ENCODE data around the gene CLDND2. TPM values are rescaled to one million over a fixed set of nuclear protein-coding genes. Genes with fewer than 3 reads are reported as not detected.
A peak's percentile ranks its signal among the peaks of the same experiment; 100 is the strongest.

Gene CLDND2
- total RNA-seq, 2 donors from 2014 or later = not detected

DNA sequence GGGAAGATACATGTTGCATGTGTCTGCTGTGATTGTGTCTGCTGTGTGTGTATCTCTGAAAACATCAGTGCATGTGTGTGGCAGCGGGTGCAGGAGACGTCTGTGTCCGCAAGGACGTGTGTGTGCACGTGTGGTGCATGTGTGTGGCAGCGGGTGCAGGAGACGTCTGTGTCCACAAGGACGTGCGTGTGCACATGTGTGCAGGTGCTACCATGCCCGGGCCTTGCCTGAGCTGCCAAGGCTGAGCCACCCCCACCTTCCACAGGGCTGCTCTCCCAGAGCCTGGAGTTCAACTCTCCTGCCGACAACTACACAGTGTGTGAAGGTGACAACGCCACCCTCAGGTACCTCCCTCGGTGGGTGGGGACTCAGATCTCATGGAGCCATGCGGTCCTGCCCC, 47.0 kb downstream of the CLDND2 start:
- DNase-seq = no peak
- Histone ChIP-seq H3K4me1 (no peaks in the 10 kb centered on the region), H3K9me3 (no peaks in the 10 kb centered on the region), H3K27me3 (peaks cover 0 to 8% of the 10 kb centered on the region in 2 donors), H3K36me3 (replicated peaks in 1 of 2; ENCODE audit: insufficient read depth in 1 of 2, low read depth in 2 of 2) (no peaks in the 10 kb centered on the region), H3K27ac (no peak overlapping the region), H3K4me3 (no peak overlapping the region)
- ATAC-seq = no peak
- 20 to 44% methylated on average over 1 to 14 of the region's 14 CpGs for WGBS, 2 donors
- intact Hi-C loops (cut with DNase I) = no loop called here
- TF ChIP-seq POLR2A (IDR thresholded peaks at IDR 0.05) (no peak), CTCF (IDR thresholded peaks at IDR 0.05) (no peak)

- Histone ChIP-seq H3K27me3 (no peaks in the 10 kb centered on the region), H3K36me3 (replicated peaks in 1 of 2; ENCODE audit: insufficient read depth in 1 of 2, low read depth in 2 of 2) (no peaks in the 10 kb centered on the region), H3K4me3 (no peak overlapping the region), H3K9me3 (no peaks in the 10 kb centered on the region), H3K27ac (no peak overlapping the region), H3K4me1 (no peaks in the 10 kb centered on the region)
- ATAC-seq = peak; percentile 18
- WGBS, 2 donors = 15% methylated on average over 14 of the region's 14 CpGs; no CpG with 5 or more reads in 1 of the 2 donors
- TF ChIP-seq POLR2A (IDR thresholded peaks at IDR 0.05) (no peak), CTCF (IDR thresholded peaks at IDR 0.05) (no peak)
- intact Hi-C loops (cut with DNase I) = no loop called here
- DNase-seq = peak in 1 of 4 donors; percentile 18
These were observed 48.5 kb downstream of the CLDND2 start for GRCh38 chr19:51320280-51320657.

DNA sequence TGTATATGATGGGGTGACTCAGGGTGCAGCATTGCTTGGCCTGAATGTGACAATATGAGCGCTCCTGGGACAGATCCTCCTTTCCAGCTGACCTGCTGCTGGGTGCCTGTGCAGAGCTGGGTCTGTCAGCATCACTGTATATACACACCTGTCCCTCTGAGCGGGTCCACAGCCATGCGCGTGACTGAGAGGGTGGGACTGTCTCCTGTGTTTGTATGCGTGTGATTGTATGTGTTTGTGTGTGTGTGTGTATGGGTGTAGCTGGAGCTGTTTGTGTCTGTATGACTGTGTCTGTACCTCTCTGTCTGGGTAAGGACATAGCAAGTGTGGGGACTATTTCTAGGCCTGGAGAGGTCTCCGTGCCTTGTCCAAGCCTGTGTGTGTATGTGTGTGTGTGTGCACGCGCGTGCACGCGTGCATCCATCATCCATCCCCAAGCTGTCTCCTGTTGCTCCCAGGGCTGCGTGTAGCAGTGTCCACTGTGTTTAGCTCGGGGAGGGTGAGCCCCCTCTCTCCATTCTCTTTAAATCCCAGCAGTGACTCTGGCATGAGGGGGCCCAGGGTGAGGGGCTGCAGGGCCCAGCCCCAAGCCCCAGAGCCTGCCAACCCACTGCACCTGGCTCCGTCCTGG, 49.0 kb downstream of the CLDND2 start:
- ATAC-seq = no peak

DNA sequence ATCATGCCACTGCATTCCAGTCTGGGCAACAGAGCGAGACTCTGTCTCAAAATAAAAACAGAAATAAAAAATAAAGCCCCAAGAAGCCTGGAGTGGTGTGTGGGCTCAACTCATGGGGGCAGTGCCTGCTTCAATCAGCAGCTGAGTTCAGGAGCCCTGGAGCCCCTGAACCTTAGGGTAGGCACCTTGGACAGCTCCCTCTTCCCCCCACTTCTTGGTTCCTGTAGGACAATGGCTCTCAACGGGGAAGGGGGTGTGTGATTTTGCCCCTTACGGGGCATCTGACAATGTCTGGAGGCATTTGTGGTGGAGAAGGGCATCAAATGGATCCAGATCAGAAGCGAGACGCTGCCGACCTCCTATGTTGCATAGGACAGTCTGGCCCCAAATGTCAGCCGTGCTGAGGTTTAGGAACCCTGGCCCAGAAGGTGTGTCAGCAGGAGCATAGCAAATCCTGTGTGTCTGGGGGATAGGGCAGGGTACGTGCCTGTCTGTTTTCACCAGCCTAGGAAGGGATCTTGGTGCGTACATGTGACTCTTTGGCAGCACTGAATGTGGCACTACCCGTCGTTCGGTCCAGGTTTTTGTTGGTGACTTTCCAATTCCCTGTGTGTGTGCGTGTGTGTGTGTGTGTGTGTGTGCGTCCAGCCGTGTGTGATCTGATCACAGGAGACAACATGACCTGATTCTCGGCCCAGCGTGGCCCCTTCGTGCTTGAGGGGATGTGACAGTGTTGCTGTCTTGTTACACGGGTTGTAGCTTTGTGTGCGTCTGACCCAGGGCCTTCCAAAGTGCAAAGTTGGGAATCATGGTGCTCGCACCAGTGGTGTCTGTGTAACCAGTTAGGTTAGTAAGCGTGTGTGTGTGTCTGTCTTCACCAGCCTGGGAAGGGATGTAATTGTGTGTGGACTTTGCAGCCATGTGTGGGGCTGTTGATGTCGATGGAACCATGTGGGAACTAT, 49.8 kb downstream of the CLDND2 start:
- 55 to 60% methylated on average over 19 to 23 of the region's 23 CpGs for WGBS, 2 donors
- ATAC-seq (no peak), DNase-seq (no peak)
- H3K36me3 ChIP-seq (replicated peaks in 1 of 2; ENCODE audit: insufficient read depth in 1 of 2, low read depth in 2 of 2) = no peaks in the 10 kb centered on the region
- H3K4me1 ChIP-seq = no peaks in the 10 kb centered on the region
- H3K4me3 ChIP-seq = no peak overlapping the region
- H3K9me3 ChIP-seq = no peaks in the 10 kb centered on the region
- no peaks in the 10 kb centered on the region for H3K27me3 ChIP-seq
- no peak for TF ChIP-seq CTCF (IDR thresholded peaks at IDR 0.05)
- no peak for TF ChIP-seq POLR2A (IDR thresholded peaks at IDR 0.05)
- H3K27ac ChIP-seq = no peak overlapping the region
- intact Hi-C loops (cut with DNase I) = no loop called here

More for the DNA sequence above, 49.0 kb downstream of the CLDND2 start:
- Histone ChIP-seq H3K27me3 (no peaks in the 10 kb centered on the region), H3K4me3 (no peak overlapping the region), H3K9me3 (no peaks in the 10 kb centered on the region), H3K4me1 (no peaks in the 10 kb centered on the region), H3K36me3 (replicated peaks in 1 of 2; ENCODE audit: insufficient read depth in 1 of 2, low read depth in 2 of 2) (no peaks in the 10 kb centered on the region), H3K27ac (no peak overlapping the region)
- no peak for TF ChIP-seq CTCF (IDR thresholded peaks at IDR 0.05)
- TF ChIP-seq POLR2A (IDR thresholded peaks at IDR 0.05) = no peak
- intact Hi-C loops (cut with DNase I) = no loop called here
- WGBS, 2 donors = 61 to 63% methylated on average over 11 to 14 of the region's 14 CpGs
- DNase-seq = no peak
